ENCODE data around the gene ATP6V0A1. TPM values are rescaled to one million over a fixed set of nuclear protein-coding genes. Genes with fewer than 3 reads are reported as not detected.
"Not testable (repeated sequence)": the region's sequence is repeated elsewhere in the genome, so short reads cannot be mapped to it uniquely, and the experiment has no call there.

Gene ATP6V0A1
- total and polyA plus RNA-seq, 4 donors: 31.5 to 94.6 (median 45.2) TPM

- Histone ChIP-seq H3K9me3 (ENCODE audit: control insufficient read depth in 4 of 4, low read length in 3 of 4) (no peaks in the 10 kb centered on the region), H3K4me3 (ENCODE audit: low read depth in 1 of 3, low read length in 3 of 3) (no peak overlapping the region), H3K9ac (ENCODE audit: low read depth in 1 of 2, low read length in 2 of 2) (no peak overlapping the region), H3K27me3 (ENCODE audit: control insufficient read depth in 4 of 4, insufficient read depth in 4 of 4, low read length in 3 of 4) (no peaks in the 10 kb centered on the region), H3K27ac (ENCODE audit: low read depth in 1 of 2, low read length in 2 of 2) (no peak overlapping the region), H3K4me1 (ENCODE audit: control insufficient read depth in 4 of 4, insufficient read depth in 4 of 4, low read length in 3 of 4) (peaks cover 15 to 26% (median 21%) of the 10 kb centered on the region in 4 donors), H3K36me3 (ENCODE audit: control insufficient read depth in 4 of 4, insufficient read depth in 3 of 4, low read depth in 1 of 4, low read length in 3 of 4) (peaks cover 4 to 18% (median 12%) of the 10 kb centered on the region in 4 donors)
- 97% methylated on average over 14 of the region's 14 CpGs for WGBS
- no peak for DNase-seq (ENCODE audit: low spot score)
- TF ChIP-seq YY1 (IDR thresholded peaks at IDR 0.05) (no peak), HNF4G (IDR thresholded peaks at IDR 0.05) (no peak), ZBTB33 (IDR thresholded peaks at IDR 0.05) (no peak), HNF4A (conservative IDR thresholded peaks at IDR 0.05) (no peak), ATF3 (IDR thresholded peaks at IDR 0.05) (no peak)
Measured at GRCh38 chr17:42538482-42538881, 79.8 kb downstream of the ATP6V0A1 start.

GRCh38 chr17:42540558-42540957, 81.9 kb downstream of the ATP6V0A1 start:
- not testable (repeated sequence) for H3K27me3 ChIP-seq (ENCODE audit: control insufficient read depth in 4 of 4, insufficient read depth in 4 of 4, low read length in 3 of 4); H3K4me3 ChIP-seq (ENCODE audit: low read depth in 1 of 3, low read length in 3 of 3); DNase-seq (ENCODE audit: low spot score); H3K9me3 ChIP-seq (ENCODE audit: control insufficient read depth in 4 of 4, low read length in 3 of 4); H3K9ac ChIP-seq (ENCODE audit: low read depth in 1 of 2, low read length in 2 of 2)
- WGBS: 95% methylated on average over 4 of the region's 4 CpGs
- H3K27ac ChIP-seq (ENCODE audit: low read depth in 1 of 2, low read length in 2 of 2): peak overlapping the region; percentile 67 to 81
- H3K4me1 ChIP-seq (ENCODE audit: control insufficient read depth in 4 of 4, insufficient read depth in 4 of 4, low read length in 3 of 4): peaks cover 16 to 29% (median 24%) of the 10 kb centered on the region in 4 donors
- peaks cover 6 to 20% (median 12%) of the 10 kb centered on the region in 4 donors for H3K36me3 ChIP-seq (ENCODE audit: control insufficient read depth in 4 of 4, insufficient read depth in 3 of 4, low read depth in 1 of 4, low read length in 3 of 4)

- Histone ChIP-seq H3K27ac (ENCODE audit: low read depth in 1 of 2, low read length in 2 of 2) (peak overlapping the region; percentile 67 to 81), H3K36me3 (ENCODE audit: control insufficient read depth in 4 of 4, insufficient read depth in 3 of 4, low read depth in 1 of 4, low read length in 3 of 4) (peaks cover 6 to 20% (median 12%) of the 10 kb centered on the region in 4 donors)
- TF ChIP-seq ATF3 (IDR thresholded peaks at IDR 0.05) (no peak), ZBTB33 (IDR thresholded peaks at IDR 0.05) (peak; percentile 18), YY1 (IDR thresholded peaks at IDR 0.05) (no peak), HNF4A (conservative IDR thresholded peaks at IDR 0.05) (peak; percentile 58 to 76), CTCF (IDR thresholded peaks at IDR 0.05; ENCODE audit: low read depth, low read length, missing input control) (no peak), GABPA (IDR thresholded peaks at IDR 0.05 in 1 of 2, conservative IDR thresholded peaks at IDR 0.05 in 1 of 2) (peak in 1 of 2 donors; percentile 33), FOXA2 (IDR thresholded peaks at IDR 0.05) (no peak), RXRA (IDR thresholded peaks at IDR 0.05) (peak; percentile 71 to 88), HNF4G (IDR thresholded peaks at IDR 0.05) (peak; percentile 35), JUND (IDR thresholded peaks at IDR 0.05) (peak; percentile 64 to 86), RAD21 (IDR thresholded peaks at IDR 0.05) (no peak), NR2F2 (IDR thresholded peaks at IDR 0.05) (no peak), TAF1 (conservative IDR thresholded peaks at IDR 0.05) (no peak), EGR1 (IDR thresholded peaks at IDR 0.05; ENCODE audit: low read depth in 2 of 2) (peak in 1 of 2 donors; percentile 13), SP1 (IDR thresholded peaks at IDR 0.05) (peak; percentile 77), MAX (IDR thresholded peaks at IDR 0.05) (peak; percentile 72), FOXA1 (IDR thresholded peaks at IDR 0.05) (no peak)
Measured at GRCh38 chr17:42541041-42541833, 82.6 kb downstream of the ATP6V0A1 start.

More at GRCh38 chr17:42541041-42541833, 82.6 kb downstream of the ATP6V0A1 start:
- H3K9me3 ChIP-seq (ENCODE audit: control insufficient read depth in 4 of 4, low read length in 3 of 4): no peaks in the 10 kb centered on the region
- no peak overlapping the region for H3K4me3 ChIP-seq (ENCODE audit: low read depth in 1 of 3, low read length in 3 of 3)
- WGBS: 66% methylated on average over 17 of the region's 17 CpGs
- H3K27me3 ChIP-seq (ENCODE audit: control insufficient read depth in 4 of 4, insufficient read depth in 4 of 4, low read length in 3 of 4): no peaks in the 10 kb centered on the region
- peaks cover 16 to 31% (median 25%) of the 10 kb centered on the region in 4 donors for H3K4me1 ChIP-seq (ENCODE audit: control insufficient read depth in 4 of 4, insufficient read depth in 4 of 4, low read length in 3 of 4)
- DNase-seq (ENCODE audit: low spot score): no peak
- no peak overlapping the region for H3K9ac ChIP-seq (ENCODE audit: low read depth in 1 of 2, low read length in 2 of 2)
